Measurements from ENCODE around the gene CELSR1.
"Not testable (repeated sequence)": the region's sequence is repeated elsewhere in the genome, so short reads cannot be mapped to it uniquely, and the experiment has no call there.

CELSR1 gene

GRCh38 chr22:46533070-46533833 lies 4.2 kb downstream of the CELSR1 start:
- DNase-seq = no peak

GRCh38 chr22:46532416-46532815 lies 5.0 kb downstream of the CELSR1 start:
- no peak for DNase-seq

GRCh38 chr22:46531581-46532175 lies 5.7 kb downstream of the CELSR1 start:
- DNase-seq = no peak

GRCh38 chr22:46528121-46528610 lies 9.3 kb downstream of the CELSR1 start:
- DNase-seq = peak in 1 of 2 donors; percentile 23

GRCh38 chr22:46526244-46526839 lies 11.1 kb downstream of the CELSR1 start:
- no peak for DNase-seq

- no peak for DNase-seq
Measured at GRCh38 chr22:46525389-46526243, 11.8 kb downstream of the CELSR1 start.

GRCh38 chr22:46524203-46524740 lies 13.1 kb downstream of the CELSR1 start:
- DNase-seq = no peak

GRCh38 chr22:46522797-46523196 lies 14.6 kb downstream of the CELSR1 start:
- DNase-seq = no peak

GRCh38 chr22:46521994-46522393 lies 15.4 kb downstream of the CELSR1 start:
- no peak for DNase-seq

GRCh38 chr22:46520880-46521279 lies 16.5 kb downstream of the CELSR1 start:
- no peak for DNase-seq

GRCh38 chr22:46519377-46519776 lies 18.0 kb downstream of the CELSR1 start:
- DNase-seq = no peak

GRCh38 chr22:46518542-46519325 lies 18.7 kb downstream of the CELSR1 start:
- DNase-seq = no peak

- DNase-seq = no peak
Measured at GRCh38 chr22:46518038-46518437, 19.4 kb downstream of the CELSR1 start.

- DNase-seq = no peak
Measured at GRCh38 chr22:46517255-46517761, 20.1 kb downstream of the CELSR1 start.

- no peak for DNase-seq
Measured at GRCh38 chr22:46516638-46517037, 20.8 kb downstream of the CELSR1 start.

- DNase-seq = not testable (repeated sequence)
Measured at GRCh38 chr22:46516112-46516487, 21.3 kb downstream of the CELSR1 start.

- DNase-seq = no peak
Measured at GRCh38 chr22:46515208-46516111, 22.0 kb downstream of the CELSR1 start.

- no peak for DNase-seq
Measured at GRCh38 chr22:46514592-46515207, 22.7 kb downstream of the CELSR1 start.

- no peak for DNase-seq
Measured at GRCh38 chr22:46513908-46514550, 23.4 kb downstream of the CELSR1 start.

- no peak for DNase-seq
Measured at GRCh38 chr22:46512683-46513082, 24.7 kb downstream of the CELSR1 start.
